GM12878 (cell line): Measurements from ENCODE around the gene LSM11.

Experiments
- HDAC6 ChIP-seq: fragments of 200-600 bp; sonication (generic); IDR thresholded peaks from one replicate; pipeline ENCODE4 v1.8.0; 2017; ENCODE audit warnings: antibody characterized with exemption; ENCODE audit not compliant: unreplicated experiment
- POLR2A ChIP-seq: IDR thresholded peaks from 2 replicates; pipeline ENCODE4 v1.6.1; 2011; ENCODE audit warnings: low read depth, mild to moderate bottlenecking, low read length
- POU2F2 ChIP-seq: IDR thresholded peaks from 3 replicates; pipeline ENCODE4 v1.6.1; 2011; ENCODE audit warnings: low read depth, mild to moderate bottlenecking, low read length, borderline replicate concordance
- RFX5 ChIP-seq: IDR thresholded peaks from 2 replicates; pipeline ENCODE4 v1.6.1; 2011; ENCODE audit warnings: low read depth, low read length, improper control_type of control experiment
- SMAD5 ChIP-seq: IDR thresholded peaks from 2 replicates; pipeline ENCODE4 v1.6.1; 2016; ENCODE audit warnings: antibody characterized with exemption, low read depth
- SUZ12 ChIP-seq: fragments of 200-600 bp; sonication (generic); IDR thresholded peaks from one replicate; pipeline ENCODE4 v1.6.1; 2018; ENCODE audit warnings: antibody characterized with exemption, mild to moderate bottlenecking; ENCODE audit not compliant: unreplicated experiment
- TARDBP ChIP-seq: IDR thresholded peaks from 2 replicates; pipeline ENCODE4 v1.6.1; 2016; ENCODE audit warnings: borderline replicate concordance
- TF ChIP-seq, protein P1 (sequence below): IDR thresholded peaks from 2 replicates; pipeline ENCODE4 v1.6.1; 2011; ENCODE audit warnings: low read depth, low read length, improper control_type of control experiment, borderline replicate concordance
- TF ChIP-seq, protein P2 (sequence below), 3 experiments: IDR thresholded peaks in 2 of 3; conservative IDR thresholded peaks in 1 of 3; 2 replicates each; pipeline ENCODE4 v1.5.1; 2011; ENCODE audit warnings: low read depth in 3 of 3, low read length in 3 of 3, mild to moderate bottlenecking in 3 of 3, control low read depth in 2 of 3, moderate library complexity in 2 of 3, inconsistent platforms in 1 of 3, mixed read lengths in 1 of 3; ENCODE audit not compliant: control insufficient read depth in 2 of 3, insufficient read depth in 1 of 3; ENCODE audit errors: extremely low read depth in 1 of 3

DNA sequence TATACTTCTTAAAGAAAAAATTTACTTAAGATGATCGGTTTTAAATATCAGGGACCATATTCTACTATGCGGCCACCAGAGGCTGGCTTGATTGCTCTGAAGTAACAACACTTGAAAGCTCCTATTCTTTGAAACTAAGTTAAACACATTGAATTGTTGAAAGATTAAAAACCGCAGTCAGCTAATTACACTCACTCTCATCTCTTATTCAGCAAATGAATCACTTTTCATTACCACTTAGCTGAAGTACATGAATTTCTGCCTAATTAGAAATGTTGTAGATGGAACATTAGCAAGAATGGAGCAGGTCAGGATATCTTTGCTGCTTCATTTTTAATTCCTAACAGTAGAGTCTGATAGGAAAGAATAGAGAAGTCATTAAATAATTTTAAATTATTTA lies 42.3 kb downstream of the LSM11 start:
- TF ChIP-seq, protein P1, sequence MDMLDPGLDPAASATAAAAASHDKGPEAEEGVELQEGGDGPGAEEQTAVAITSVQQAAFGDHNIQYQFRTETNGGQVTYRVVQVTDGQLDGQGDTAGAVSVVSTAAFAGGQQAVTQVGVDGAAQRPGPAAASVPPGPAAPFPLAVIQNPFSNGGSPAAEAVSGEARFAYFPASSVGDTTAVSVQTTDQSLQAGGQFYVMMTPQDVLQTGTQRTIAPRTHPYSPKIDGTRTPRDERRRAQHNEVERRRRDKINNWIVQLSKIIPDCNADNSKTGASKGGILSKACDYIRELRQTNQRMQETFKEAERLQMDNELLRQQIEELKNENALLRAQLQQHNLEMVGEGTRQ = no peak
- TF ChIP-seq POU2F2 = no peak
- no peak for TF ChIP-seq POLR2A
- TF ChIP-seq SMAD5 = no peak
- TF ChIP-seq HDAC6 = no peak
- TF ChIP-seq SUZ12 = no peak
- TF ChIP-seq RFX5 = no peak
- TF ChIP-seq, protein P2, sequence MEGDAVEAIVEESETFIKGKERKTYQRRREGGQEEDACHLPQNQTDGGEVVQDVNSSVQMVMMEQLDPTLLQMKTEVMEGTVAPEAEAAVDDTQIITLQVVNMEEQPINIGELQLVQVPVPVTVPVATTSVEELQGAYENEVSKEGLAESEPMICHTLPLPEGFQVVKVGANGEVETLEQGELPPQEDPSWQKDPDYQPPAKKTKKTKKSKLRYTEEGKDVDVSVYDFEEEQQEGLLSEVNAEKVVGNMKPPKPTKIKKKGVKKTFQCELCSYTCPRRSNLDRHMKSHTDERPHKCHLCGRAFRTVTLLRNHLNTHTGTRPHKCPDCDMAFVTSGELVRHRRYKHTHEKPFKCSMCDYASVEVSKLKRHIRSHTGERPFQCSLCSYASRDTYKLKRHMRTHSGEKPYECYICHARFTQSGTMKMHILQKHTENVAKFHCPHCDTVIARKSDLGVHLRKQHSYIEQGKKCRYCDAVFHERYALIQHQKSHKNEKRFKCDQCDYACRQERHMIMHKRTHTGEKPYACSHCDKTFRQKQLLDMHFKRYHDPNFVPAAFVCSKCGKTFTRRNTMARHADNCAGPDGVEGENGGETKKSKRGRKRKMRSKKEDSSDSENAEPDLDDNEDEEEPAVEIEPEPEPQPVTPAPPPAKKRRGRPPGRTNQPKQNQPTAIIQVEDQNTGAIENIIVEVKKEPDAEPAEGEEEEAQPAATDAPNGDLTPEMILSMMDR (IDR thresholded peaks at IDR 0.05 in 2 of 3, conservative IDR thresholded peaks at IDR 0.05 in 1 of 3; ENCODE audit: control insufficient read depth in 2 of 3, extremely low read depth in 1 of 3, insufficient read depth in 1 of 3, low read depth in 3 of 3, low read length in 3 of 3) = no peak
- TF ChIP-seq TARDBP = no peak
